PC-3 (cell line): ENCODE results near the gene ARL4A. TPM values are rescaled to one million over a fixed set of nuclear protein-coding genes. Genes with fewer than 3 reads are reported as not detected.
A peak's percentile ranks its signal among the peaks of the same experiment; 100 is the strongest.

ENCODE experiments used
- ATAC-seq: fragments of 200-7000 bp; cut with Tn5 transposase; 2 replicates; pipeline ENCODE4 v1.9.1; 2020; ENCODE audit warnings: mild to moderate bottlenecking, moderate library complexity
- BruUV-seq: library from RNA; stranded (reverse); fragments of 400-500 nt; replicated peaks from 2 replicates; lab custom pipeline; 2021; lab: Mats Ljungman, UMichigan
- CTCF ChIA-PET: fragments of 300-600 bp; sonication (Branson Sonifier 250); formaldehyde crosslinking; loops from one replicate; lab custom pipeline; 2022; ENCODE audit warnings: antibody characterized with exemption; lab: Charles Lee
- POLR2A ChIA-PET: fragments of 300-600 bp; sonication (Branson Sonifier 250); formaldehyde crosslinking; loops from one replicate; lab custom pipeline; 2022; ENCODE audit warnings: antibody characterized with exemption; ENCODE audit not compliant: unreplicated experiment; lab: Charles Lee
- DNase-seq: peaks from one replicate; pipeline ENCODE4 v3.0.0-alpha.2; 2015
- H2AFZ ChIP-seq: fragments of 300-600 bp; sonication (generic); 2 replicates; pipeline ENCODE4 v1.6.0; 2016; ENCODE audit warnings: antibody characterized with exemption, low read length
- H3F3A ChIP-seq: fragments of 300-600 bp; sonication (generic); one replicate; pipeline ENCODE4 v1.6.0; 2017; ENCODE audit warnings: antibody characterized with exemption, low read length, control low read depth, mild to moderate bottlenecking; ENCODE audit not compliant: unreplicated experiment
- H3K27ac ChIP-seq: fragments of 300-600 bp; sonication (generic); 2 replicates; pipeline ENCODE4 v1.5.1; 2016; ENCODE audit warnings: mild to moderate bottlenecking, low read length
- H3K27me3 ChIP-seq: fragments of 300-600 bp; sonication (generic); 2 replicates; pipeline ENCODE4 v1.6.1; 2016; ENCODE audit warnings: low read length, mixed read lengths
- H3K36me3 ChIP-seq: fragments of 300-600 bp; sonication (generic); 2 replicates; pipeline ENCODE4 v1.6.1; 2016; ENCODE audit warnings: low read depth, mixed run types, low read length, mixed read lengths
- H3K4me1 ChIP-seq: fragments of 300-600 bp; sonication (generic); 2 replicates; pipeline ENCODE4 v1.5.1; 2016; ENCODE audit warnings: low read length; ENCODE audit not compliant: insufficient read depth
- H3K4me2 ChIP-seq: fragments of 300-600 bp; sonication (generic); 2 replicates; pipeline ENCODE4 v1.6.0; 2016; ENCODE audit warnings: low read length
- H3K4me3 ChIP-seq: fragments of 300-600 bp; sonication (generic); 2 replicates; pipeline ENCODE4 v1.5.1; 2016; ENCODE audit warnings: mild to moderate bottlenecking, low read length, mixed read lengths
- H3K79me2 ChIP-seq: fragments of 300-600 bp; sonication (generic); 2 replicates; pipeline ENCODE4 v1.6.1; 2017; ENCODE audit warnings: low read length, mixed read lengths
- H3K9ac ChIP-seq: fragments of 300-600 bp; sonication (generic); 2 replicates; pipeline ENCODE4 v1.6.0; 2016; ENCODE audit warnings: mild to moderate bottlenecking, low read length
- H3K9me2 ChIP-seq: fragments of 300-600 bp; sonication (generic); replicated peaks from 2 replicates; pipeline ENCODE4 v1.6.1; 2016; ENCODE audit warnings: mixed run types, low read length, mixed read lengths
- H3K9me3 ChIP-seq: fragments of 300-600 bp; sonication (generic); 2 replicates; pipeline ENCODE4 v1.6.1; 2016; ENCODE audit warnings: low read length, mixed read lengths
- H4K20me1 ChIP-seq: fragments of 300-600 bp; sonication (generic); 2 replicates; pipeline ENCODE4 v1.6.1; 2016; ENCODE audit warnings: low read length, mixed read lengths
- CTCF ChIP-seq: fragments of 300-600 bp; sonication (generic); conservative IDR thresholded peaks from 2 replicates; pipeline ENCODE4 v1.5.1; 2017; ENCODE audit warnings: antibody characterized with exemption, low read depth, mild to moderate bottlenecking, low read length
- EZH2 ChIP-seq: fragments of 300-600 bp; sonication (generic); IDR thresholded peaks from one replicate; pipeline ENCODE4 v1.6.1; 2017; ENCODE audit warnings: antibody characterized with exemption, mild to moderate bottlenecking, low read length; ENCODE audit not compliant: unreplicated experiment
- EZH2phosphoT487 ChIP-seq: fragments of 300-600 bp; sonication (generic); IDR thresholded peaks from 2 replicates; pipeline ENCODE4 v1.6.1; 2018; ENCODE audit warnings: mild to moderate bottlenecking, antibody characterized with exemption, low read length, borderline replicate concordance
- intact Hi-C: fragments of 100-400 bp; cut with micrococcal nuclease; formaldehyde crosslinking; loops from 2 replicates; pipeline ENCODE4 v1.9.0; 2023
- total RNA-seq: library from RNA; depleted of rRNA; stranded (reverse); fragments of >200 nt; gene quantifications from 2 replicates; pipeline ENCODE4 v1.2.3, GENCODE V29; 2014

ARL4A gene
- total RNA-seq, 1 experiment from 2014 or later, result 23.7 TPM

- Histone ChIP-seq H3K27ac (peak overlapping the region; percentile 93), H3K9ac (peak overlapping the region; percentile 71; the same call in 1 of the 2 replicates), H3K79me2 (no peaks in the 10 kb centered on the region), H3K36me3 (no peaks in the 10 kb centered on the region), H4K20me1 (no peaks in the 10 kb centered on the region), H3K4me2 (peak overlapping the region; percentile 81; the same call in 1 of the 2 replicates), H3K27me3 (no peaks in the 10 kb centered on the region), H3F3A (no peaks in the 10 kb centered on the region), H3K9me3 (no peaks in the 10 kb centered on the region), H3K4me3 (no peak overlapping the region), H2AFZ (no peak overlapping the region), H3K4me1 (peaks cover 74% of the 10 kb centered on the region), H3K9me2 (no peaks in the 10 kb centered on the region)
- no TSS peak for BruUV-seq
- ChIA-PET POLR2A (interaction anchor here (1.2 kb wide), 1 partner anchor 29 kb away, joined by 6 read pairs; the partner anchor contains the start of gene ARL4A), CTCF (no interaction called here)
- no peak for TF ChIP-seq CTCF
- no peak for TF ChIP-seq EZH2phosphoT487
- no peak for TF ChIP-seq EZH2
- intact Hi-C loops, result no loop called here
- ATAC-seq, result no peak
- DNase-seq, result no peak
Measured at GRCh38 chr7:12716722-12717121, 29.3 kb downstream of the ARL4A start.

- BruUV-seq, result no TSS peak
- H3K4me2 ChIP-seq, result peak overlapping the region; percentile 79
- peak; percentile 47 for ATAC-seq
- H3K9ac ChIP-seq, result peak overlapping the region; percentile 76
- no peaks in the 10 kb centered on the region for H3F3A ChIP-seq
- H3K9me3 ChIP-seq, result no peaks in the 10 kb centered on the region
- peak; percentile 86 for DNase-seq
- intact Hi-C loops, result no loop called here
- H3K9me2 ChIP-seq, result no peaks in the 10 kb centered on the region
- POLR2A ChIA-PET, result no interaction called here
- H3K4me3 ChIP-seq, result peak overlapping the region; percentile 44; the same call in 1 of the 2 replicates
- CTCF ChIA-PET, result interaction anchor here (0.6 to 1.6 kb wide), 3 partner anchors 17 to 195 kb away, joined by 4 to 5 read pairs (median 5); no protein-coding TSS in a partner anchor
- peaks cover 57% of the 10 kb centered on the region for H3K4me1 ChIP-seq
- H3K79me2 ChIP-seq, result no peaks in the 10 kb centered on the region
- TF ChIP-seq EZH2phosphoT487 (no peak), CTCF (no peak), EZH2 (no peak)
- no peaks in the 10 kb centered on the region for H3K27me3 ChIP-seq
- no peaks in the 10 kb centered on the region for H4K20me1 ChIP-seq
- H3K36me3 ChIP-seq, result no peaks in the 10 kb centered on the region
- H2AFZ ChIP-seq, result peak overlapping the region; percentile 65
- H3K27ac ChIP-seq, result peak overlapping the region; percentile 98
Measured at GRCh38 chr7:12719141-12719919, 31.9 kb downstream of the ARL4A start.
